HK-2 (cell line): Measurements from ENCODE around the gene PCDHB9.
"Not testable (repeated sequence)": the region's sequence is repeated elsewhere in the genome, so short reads cannot be mapped to it uniquely, and the experiment has no call there.

ENCODE experiments used
- DNase-seq: peaks from one replicate; pipeline ENCODE4 v3.0.0-alpha.2; 2018; ENCODE audit not compliant: unreplicated experiment

PCDHB9 gene

DNA sequence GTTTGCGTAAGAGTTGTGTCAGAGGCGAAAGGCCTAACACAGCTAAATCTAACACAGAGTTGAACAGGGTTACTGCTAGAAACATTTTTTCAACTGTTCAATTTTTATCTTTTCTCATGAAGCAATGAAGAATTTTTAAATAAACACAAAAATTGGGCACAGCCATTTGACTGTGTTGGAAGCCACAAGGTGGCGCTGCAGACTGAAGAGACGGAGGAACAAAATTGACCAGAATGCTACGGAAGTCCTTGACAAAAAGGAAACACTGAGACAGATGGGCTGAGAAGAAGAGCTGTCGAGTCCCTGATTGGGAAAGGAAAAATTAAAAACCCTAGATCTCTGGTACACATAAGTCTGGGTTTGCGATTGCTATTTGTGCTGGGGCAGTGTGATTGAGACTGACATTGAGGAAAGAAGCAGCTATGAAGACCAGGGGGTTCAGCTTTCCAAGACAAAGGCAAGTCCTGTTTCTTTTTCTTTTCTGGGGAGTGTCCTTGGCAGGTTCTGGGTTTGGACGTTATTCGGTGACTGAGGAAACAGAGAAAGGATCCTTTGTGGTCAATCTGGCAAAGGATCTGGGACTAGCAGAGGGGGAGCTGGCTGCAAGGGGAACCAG is at the start of gene PCDHB9:
Gene PCDHB9 (plus strand): TSS at position 265 of the 616 bp plus-strand sequence. CDS start 158 bp downstream, at position 423.
- no peak for DNase-seq

DNA sequence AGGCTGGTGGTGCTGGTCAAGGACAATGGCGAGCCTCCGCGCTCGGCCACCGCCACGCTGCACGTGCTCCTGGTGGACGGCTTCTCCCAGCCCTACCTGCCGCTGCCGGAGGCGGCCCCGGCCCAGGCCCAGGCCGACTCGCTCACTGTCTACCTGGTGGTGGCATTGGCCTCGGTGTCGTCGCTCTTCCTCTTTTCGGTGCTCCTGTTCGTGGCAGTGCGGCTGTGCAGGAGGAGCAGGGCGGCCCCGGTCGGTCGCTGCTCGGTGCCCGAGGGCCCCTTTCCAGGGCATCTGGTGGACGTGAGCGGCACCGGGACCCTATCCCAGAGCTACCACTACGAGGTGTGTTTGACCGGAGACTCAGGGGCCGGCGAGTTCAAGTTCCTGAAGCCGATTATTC is 49.6 kb upstream of the PCDHB9 start:
- DNase-seq = not testable (repeated sequence)

DNA sequence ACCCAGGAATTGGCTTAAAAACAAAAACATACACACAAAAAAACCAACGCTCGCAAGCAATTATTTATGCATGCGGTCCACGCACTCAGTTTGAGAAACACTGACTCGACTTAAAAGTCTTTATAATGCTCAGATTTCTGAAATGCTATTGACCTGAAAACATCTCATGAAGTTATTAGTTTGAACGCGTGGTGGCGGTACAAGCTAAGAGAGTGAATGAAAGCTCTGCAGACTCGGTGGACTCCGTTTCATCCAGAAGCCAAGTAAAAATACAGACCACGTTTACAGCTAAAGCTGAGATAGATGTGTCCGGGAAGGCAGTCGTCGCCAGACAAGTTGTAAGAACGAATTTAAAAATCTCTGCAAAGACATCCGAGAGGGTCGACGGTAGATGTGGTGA is 37.1 kb upstream of the PCDHB9 start, which contains the start of gene PCDHB6:
Gene PCDHB6 (plus strand): TSS at position 246 of the 400 bp plus-strand sequence. CDS start 201 bp downstream, outside the sequence.
- no peak for DNase-seq

DNA sequence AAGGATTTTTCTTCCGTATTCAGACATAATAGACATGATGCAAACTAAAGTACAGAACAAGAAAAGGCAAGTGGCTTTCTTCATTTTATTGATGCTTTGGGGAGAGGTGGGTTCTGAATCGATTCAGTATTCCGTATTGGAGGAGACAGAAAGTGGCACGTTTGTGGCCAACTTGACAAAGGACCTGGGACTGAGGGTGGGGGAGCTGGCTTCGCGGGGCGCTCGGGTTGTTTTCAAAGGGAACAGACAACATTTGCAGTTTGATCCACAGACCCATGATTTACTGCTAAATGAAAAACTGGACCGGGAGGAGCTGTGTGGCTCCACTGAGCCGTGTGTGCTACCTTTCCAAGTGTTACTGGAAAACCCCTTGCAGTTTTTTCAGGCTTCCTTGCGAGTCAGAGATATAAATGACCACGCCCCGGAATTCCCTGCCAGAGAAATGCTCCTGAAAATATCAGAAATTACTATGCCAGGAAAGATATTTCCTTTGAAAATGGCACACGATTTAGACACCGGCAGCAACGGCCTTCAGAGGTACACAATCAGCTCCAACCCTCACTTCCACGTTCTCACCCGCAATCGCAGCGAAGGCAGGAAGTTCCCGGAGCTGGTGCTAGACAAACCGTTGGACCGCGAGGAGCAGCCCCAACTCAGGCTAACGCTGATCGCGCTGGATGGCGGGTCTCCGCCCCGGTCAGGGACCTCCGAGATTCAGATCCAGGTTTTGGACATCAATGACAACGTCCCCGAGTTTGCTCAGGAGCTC is 36.6 kb upstream of the PCDHB9 start:
- no peak for DNase-seq

DNA sequence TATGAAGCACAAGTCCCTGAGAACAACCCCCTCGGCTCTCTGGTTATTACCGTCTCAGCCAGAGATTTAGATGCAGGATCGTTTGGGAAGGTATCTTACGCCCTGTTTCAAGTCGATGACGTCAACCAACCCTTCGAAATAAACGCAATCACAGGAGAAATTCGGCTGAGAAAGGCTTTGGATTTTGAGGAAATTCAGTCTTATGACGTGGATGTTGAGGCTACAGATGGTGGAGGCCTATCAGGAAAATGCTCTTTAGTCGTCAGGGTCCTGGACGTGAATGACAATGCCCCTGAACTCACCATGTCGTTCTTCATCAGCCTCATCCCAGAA is 36.0 kb upstream of the PCDHB9 start:
- no peak for DNase-seq

DNA sequence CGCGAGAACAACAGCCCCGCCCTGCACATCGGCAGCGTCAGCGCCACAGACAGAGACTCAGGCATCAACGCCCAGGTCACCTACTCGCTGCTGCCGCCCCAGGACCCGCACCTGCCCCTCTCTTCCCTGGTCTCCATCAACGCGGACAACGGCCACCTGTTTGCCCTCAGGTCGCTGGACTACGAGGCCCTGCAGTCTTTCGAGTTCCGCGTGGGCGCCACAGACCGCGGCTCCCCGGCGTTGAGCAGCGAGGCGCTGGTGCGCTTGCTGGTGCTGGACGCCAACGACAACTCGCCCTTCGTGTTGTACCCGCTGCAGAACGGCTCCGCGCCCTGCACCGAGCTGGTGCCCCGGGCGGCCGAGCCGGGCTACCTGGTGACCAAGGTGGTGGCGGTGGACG is 35.3 kb upstream of the PCDHB9 start:
- not testable (repeated sequence) for DNase-seq

DNA sequence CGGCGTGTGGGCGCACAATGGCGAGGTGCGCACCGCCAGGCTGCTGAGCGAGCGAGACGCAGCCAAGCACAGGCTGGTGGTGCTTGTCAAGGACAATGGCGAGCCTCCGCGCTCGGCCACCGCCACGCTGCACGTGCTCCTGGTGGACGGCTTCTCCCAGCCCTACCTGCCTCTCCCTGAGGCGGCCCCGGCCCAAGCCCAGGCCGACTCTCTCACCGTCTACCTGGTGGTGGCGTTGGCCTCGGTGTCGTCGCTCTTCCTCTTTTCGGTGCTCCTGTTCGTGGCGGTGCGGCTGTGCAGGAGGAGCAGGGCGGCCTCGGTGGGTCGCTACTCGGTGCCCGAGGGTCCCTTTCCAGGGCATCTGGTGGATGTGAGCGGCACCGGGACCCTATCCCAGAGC is 34.9 kb upstream of the PCDHB9 start:
- DNase-seq = not testable (repeated sequence)

DNA sequence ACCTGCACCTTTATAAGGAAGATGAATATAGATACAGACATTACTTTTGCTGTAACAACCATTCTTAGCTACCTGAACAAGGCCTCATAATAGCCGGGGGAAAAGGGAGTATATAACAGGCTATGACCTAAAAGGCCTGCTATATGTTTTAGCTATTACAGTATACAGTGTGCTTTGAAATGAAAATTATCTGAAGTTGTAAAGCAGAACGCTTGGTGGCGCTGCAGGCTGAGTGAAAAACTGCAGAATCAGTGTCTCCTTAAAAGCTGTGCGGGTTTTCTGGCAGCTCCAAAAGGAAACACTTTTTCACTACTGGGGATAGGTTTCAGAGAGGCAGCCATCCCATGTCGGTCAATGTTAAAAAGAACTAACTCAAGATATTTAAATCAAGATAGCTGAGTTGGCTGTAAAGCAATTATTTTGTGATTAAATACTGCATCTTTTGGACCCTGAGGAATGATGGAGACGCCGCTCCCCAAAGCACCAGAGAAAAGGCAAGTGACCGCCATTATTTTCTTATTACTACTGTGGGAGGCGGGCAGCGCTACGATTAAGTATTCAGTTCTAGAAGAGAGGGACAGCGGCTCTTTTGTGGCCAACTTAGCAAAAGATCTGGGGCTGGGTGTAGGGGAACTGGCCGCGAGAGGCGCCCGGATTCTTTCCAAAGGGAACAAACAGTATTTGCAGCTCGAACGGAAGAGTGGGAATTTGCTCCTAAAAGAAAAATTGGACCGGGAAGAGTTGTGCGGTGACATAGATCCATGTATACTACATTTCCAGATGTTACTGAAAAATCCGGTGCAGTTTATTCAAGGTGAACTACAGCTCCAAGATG is 31.2 kb upstream of the PCDHB9 start:
- no peak for DNase-seq

DNA sequence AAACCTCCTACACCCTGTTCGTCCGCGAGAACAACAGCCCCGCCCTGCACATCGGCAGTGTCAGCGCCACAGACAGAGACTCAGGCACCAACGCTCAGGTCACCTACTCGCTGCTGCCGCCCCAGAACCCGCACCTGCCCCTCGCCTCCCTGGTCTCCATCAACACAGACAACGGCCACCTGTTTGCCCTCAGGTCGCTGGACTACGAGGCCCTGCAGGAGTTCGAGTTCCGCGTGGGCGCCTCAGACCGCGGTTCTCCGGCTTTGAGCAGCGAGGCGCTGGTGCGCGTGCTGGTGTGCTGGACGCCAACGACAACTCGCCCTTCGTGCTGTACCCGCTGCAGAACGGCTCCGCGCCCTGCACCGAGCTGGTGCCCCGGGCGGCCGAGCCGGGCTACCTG is 29.6 kb upstream of the PCDHB9 start:
- not testable (repeated sequence) for DNase-seq

DNA sequence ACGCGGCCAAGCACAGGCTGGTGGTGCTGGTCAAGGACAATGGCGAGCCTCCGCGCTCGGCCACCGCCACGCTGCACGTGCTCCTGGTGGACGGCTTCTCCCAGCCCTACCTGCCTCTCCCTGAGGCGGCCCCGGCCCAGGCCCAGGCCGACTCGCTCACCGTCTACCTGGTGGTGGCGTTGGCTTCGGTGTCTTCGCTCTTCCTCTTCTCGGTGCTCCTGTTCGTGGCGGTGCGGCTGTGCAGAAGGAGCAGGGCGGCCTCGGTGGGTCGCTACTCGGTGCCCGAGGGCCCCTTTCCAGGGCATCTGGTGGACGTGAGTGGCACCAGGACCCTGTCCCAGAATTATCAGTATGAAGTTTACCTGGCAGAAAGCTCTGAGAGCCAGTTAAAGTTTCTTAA is 29.1 kb upstream of the PCDHB9 start:
- not testable (repeated sequence) for DNase-seq

DNA sequence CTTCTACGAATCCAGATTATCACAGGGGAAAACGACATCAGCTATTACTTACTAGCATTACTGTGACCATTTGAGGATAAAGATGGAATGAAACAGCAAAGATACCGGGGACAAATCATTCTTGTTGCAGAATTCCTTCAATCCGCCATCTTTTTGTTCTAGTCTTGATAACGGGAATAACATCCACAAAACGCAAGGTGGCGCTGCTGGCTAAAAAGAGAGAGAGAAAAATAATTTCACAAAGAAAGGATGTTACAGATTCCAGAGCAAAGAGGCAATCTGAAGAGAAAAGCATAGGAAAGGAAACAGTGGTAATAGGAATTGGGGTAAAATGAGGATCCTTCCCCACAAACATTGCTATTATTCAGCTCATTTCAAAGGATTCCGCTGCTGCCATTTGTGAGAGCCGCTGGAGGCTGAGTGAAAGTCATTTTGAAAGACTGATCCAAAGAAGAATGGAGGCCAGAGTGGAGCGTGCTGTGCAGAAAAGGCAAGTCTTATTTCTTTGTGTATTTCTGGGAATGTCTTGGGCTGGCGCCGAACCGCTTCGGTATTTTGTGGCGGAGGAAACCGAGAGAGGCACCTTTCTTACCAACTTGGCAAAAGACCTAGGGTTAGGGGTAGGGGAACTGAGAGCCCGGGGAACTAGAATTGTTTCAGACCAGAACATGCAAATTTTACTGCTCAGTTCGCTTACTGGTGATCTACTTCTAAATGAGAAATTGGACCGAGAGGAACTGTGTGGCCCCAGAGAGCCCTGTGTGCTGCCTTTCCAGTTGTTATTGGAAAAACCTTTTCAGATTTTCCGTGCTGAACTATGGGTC is 14.4 kb upstream of the PCDHB9 start, which contains the start of gene PCDHB7:
Gene PCDHB7 (plus strand): TSS at position 264 of the 824 bp plus-strand sequence. CDS start 192 bp downstream, at position 456.
- DNase-seq = no peak

DNA sequence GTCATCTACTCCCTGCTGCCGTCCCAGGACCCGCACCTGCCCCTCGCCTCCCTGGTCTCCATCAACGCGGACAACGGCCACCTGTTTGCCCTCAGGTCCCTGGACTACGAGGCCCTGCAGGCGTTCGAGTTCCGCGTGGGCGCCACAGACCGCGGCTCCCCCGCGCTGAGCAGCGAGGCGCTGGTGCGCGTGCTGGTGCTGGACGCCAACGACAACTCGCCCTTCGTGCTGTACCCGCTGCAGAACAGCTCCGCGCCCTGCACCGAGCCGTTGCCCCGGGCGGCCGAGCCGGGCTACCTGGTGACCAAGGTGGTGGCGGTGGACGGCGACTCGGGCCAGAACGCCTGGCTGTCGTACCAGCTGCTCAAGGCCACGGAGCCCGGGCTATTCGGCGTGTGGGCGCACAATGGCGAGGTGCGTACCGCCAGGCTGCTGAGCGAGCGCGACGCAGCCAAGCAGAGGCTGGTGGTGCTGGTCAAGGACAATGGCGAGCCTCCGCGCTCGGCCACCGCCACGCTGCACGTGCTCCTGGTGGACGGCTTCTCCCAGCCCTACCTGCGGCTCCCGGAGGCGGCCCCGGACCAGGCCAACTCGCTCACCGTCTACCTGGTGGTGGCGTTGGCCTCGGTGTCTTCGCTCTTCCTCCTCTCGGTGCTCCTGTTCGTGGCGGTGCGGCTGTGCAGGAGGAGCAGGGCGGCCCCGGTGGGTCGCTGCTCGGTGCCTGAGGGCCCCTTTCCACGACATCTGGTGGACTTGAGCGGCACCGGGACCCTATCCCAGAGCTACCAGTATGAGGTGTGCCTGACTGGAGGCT is 12.5 kb upstream of the PCDHB9 start:
- not testable (repeated sequence) for DNase-seq

DNA sequence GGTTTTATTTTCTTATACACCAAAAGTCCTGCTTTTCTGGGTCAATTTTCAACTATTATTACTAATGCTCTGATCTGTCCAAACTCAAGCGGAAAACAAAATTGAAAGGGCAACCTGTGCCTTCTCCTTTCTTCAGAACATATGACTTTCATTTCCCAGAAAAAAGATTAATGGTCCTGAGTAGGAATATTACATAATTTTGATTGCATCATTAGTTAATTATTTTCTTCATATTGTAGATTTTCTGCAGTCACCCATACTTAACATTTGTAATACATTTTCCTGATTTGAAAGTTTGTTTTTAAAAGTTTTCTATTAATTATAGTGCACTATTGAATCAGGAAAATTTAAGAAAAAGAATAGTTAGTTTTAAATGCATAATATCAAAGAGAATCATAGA is 11.0 kb upstream of the PCDHB9 start:
- no peak for DNase-seq

DNA sequence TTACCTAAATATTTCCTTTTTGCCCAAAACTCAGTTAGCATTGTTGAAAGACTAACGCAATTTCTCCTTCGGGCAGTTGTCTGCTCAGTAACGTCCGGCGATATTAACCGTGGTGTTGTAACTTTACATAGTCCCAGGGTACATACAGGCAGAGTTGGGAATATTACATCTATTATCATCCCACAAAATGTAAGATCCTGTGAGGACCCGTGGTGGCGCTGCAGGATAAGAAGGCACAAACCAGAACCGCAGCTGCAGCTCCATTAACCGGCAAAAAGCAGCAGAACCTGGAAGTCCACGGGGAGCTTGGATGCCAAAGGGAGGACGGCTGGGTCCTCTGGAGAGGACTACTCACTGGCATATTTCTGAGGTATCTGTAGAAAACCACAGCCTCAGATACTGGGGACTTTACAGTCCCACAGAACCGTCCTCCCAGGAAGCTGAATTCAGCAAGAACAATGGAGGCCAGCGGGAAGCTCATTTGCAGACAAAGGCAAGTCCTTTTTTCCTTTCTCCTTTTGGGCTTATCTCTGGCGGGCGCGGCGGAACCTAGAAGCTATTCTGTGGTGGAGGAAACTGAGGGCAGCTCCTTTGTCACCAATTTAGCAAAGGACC is 9.3 kb upstream of the PCDHB9 start, which contains the start of gene PCDHB8:
Gene PCDHB8 (plus strand): TSS at position 214 of the 615 bp plus-strand sequence. CDS start 245 bp downstream, at position 459.
- not testable (repeated sequence) for DNase-seq

DNA sequence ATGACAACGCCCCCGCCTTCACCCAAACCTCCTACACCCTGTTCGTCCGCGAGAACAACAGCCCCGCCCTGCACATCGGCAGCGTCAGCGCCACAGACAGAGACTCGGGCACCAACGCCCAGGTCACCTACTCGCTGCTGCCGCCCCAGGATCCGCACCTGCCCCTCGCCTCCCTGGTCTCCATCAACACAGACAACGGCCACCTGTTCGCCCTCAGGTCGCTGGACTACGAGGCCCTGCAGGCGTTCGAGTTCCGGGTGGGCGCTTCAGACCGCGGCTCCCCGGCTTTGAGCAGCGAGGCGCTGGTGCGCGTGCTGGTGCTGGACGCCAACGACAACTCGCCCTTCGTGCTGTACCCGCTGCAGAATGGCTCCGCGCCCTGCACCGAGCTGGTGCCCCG is 7.6 kb upstream of the PCDHB9 start:
- not testable (repeated sequence) for DNase-seq

DNA sequence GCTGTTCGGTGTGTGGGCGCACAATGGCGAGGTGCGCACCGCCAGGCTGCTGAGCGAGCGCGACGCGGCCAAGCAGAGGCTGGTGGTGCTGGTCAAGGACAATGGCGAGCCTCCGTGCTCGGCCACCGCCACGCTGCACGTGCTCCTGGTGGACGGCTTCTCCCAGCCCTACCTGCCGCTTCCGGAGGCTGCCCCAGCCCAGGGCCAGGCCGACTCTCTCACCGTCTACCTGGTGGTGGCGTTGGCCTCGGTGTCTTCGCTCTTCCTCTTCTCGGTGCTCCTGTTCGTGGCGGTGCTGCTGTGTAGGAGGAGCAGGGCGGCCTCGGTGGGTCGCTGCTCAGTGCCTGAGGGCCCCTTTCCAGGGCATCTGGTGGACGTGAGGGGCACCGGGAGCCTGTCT is 7.1 kb upstream of the PCDHB9 start:
- DNase-seq = not testable (repeated sequence)

DNA sequence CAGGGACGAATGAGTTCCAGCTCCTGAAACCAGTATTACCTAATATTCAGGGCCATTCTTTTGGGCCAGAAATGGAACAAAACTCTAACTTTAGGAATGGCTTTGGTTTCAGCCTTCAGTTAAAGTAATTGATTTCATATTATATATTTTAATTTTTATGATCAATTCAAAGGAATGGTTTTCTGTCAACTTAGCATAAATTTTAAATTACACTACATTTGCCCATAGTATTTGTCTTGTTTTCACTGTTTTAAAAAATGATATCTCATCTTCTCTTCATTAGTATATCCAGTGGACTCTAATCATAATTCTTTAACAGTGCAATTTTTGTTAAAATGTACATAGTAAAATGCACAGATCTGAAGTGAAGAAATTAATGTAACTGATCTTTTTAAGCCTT is 6.6 kb upstream of the PCDHB9 start:
- no peak for DNase-seq

DNA sequence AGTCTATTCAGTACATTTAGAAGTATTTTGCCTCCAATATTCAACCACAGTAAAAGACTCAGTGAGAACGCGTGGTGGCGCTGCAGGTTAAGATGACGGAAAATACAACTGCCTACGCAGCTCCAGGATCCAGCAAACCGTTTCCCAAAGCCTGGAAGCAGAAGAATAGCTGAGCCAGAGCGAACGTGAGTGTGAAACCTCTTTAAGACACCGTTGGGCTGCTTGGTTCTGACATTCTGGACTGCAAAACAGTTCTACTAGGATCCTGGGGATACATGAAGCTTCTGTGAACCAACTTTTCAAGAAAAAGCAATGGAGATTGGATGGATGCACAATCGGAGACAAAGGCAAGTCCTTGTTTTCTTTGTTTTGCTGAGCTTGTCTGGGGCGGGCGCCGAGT is 4.7 kb upstream of the PCDHB9 start, which contains the start of gene PCDHB16:
Gene PCDHB16 (plus strand): TSS at position 140 of the 400 bp plus-strand sequence. CDS start 173 bp downstream, at position 313.
- DNase-seq = no peak

DNA sequence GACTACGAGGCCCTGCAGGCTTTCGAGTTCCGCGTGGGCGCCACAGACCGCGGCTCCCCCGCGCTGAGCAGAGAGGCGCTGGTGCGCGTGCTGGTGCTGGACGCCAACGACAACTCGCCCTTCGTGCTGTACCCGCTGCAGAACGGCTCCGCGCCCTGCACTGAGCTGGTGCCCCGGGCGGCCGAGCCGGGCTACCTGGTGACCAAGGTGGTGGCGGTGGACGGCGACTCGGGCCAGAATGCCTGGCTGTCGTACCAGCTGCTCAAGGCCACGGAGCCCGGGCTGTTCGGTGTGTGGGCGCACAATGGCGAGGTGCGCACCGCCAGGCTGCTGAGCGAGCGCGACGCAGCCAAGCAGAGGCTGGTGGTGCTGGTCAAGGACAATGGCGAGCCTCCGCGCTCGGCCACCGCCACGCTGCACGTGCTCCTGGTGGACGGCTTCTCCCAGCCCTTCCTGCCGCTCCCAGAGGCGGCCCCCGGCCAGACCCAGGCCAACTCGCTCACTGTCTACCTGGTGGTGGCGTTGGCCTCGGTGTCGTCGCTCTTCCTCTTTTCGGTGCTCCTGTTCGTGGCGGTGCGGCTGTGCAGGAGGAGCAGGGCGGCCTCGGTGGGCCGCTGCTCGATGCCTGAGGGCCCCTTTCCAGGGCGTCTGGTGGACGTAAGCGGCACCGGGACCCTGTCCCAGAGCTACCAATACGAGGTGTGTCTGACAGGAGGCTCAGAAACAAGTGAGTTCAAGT is 2.7 kb upstream of the PCDHB9 start:
- not testable (repeated sequence) for DNase-seq
